ENCODE data around the gene MORC1.

The MORC1 gene

DNA sequence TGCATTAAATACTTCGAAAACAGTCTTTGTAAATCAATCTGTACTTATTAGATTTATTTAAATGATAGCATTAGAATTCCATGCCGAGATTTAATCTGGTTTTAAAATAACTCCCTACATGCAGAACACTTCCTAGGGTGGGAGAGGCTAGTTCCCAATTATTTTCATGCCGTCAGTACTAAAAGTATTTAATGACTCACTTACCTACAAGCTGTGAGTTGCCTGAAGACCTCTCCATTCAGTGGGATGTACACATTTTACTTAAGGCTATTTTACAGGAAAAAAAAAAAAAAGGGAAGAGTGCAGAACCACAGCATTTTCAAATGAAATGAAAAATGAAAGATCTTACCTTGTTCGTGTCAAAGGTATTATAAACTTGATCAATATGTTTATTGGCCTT lies 164.7 kb downstream of the MORC1 start:
- DNase-seq (ENCODE audit: low read depth, low spot score): peak; percentile 31
- peak overlapping the region; percentile 38 for H3K27ac ChIP-seq

DNA sequence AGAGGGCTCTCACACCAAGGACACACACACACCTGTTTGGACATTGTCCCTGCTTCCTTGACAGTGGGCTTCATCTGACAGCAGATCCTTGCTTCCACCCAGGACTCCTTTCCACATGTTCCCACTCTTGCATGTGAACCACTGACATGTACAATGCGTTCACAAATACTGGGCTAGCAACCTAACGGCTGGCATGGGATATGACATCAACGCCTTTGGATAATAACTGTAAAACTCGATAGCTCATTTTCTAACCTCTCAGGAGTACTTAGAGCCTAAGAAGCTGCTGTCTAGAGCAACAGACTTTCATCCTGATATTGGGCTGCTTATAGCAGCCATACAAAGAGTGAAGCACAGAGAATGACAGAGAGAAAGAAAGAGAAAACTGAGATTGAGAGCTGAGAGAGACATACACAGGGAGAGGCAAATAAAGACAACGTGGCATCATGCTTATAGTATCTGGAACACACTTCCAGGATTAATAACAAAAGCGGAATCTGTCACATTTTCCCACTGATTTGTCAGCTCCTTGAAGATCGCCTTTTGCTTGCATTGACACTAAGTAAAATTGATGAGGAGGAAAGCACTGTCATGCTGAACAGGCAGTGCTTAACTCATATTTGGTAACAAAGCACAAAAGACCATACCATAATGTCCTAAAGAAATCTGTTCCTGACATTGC lies 166.0 kb downstream of the MORC1 start:
- no peak for DNase-seq (ENCODE audit: low read depth, low spot score)
- H3K27ac ChIP-seq: no peak overlapping the region

DNA sequence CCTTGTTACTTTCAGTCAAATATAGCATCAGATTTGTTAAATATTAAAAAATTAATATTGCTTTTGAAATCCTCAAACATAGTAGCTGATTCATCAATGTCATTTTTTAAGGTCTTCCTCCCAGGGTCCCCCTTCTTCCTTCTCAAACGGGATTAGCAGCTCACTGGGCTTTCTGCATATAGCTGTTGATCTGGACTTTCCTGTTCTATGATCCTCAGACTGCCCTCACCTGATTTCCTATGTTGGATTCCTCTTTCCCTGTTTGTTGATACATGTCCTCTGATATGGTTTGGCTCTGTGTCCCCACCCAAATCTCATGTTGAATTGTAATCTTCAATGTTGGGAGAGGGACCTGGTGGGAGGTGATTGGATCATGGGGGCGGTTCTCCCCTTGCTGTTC lies 170.1 kb downstream of the MORC1 start:
- no peak for DNase-seq (ENCODE audit: low read depth, low spot score)
- H3K27ac ChIP-seq: no peak overlapping the region

DNA sequence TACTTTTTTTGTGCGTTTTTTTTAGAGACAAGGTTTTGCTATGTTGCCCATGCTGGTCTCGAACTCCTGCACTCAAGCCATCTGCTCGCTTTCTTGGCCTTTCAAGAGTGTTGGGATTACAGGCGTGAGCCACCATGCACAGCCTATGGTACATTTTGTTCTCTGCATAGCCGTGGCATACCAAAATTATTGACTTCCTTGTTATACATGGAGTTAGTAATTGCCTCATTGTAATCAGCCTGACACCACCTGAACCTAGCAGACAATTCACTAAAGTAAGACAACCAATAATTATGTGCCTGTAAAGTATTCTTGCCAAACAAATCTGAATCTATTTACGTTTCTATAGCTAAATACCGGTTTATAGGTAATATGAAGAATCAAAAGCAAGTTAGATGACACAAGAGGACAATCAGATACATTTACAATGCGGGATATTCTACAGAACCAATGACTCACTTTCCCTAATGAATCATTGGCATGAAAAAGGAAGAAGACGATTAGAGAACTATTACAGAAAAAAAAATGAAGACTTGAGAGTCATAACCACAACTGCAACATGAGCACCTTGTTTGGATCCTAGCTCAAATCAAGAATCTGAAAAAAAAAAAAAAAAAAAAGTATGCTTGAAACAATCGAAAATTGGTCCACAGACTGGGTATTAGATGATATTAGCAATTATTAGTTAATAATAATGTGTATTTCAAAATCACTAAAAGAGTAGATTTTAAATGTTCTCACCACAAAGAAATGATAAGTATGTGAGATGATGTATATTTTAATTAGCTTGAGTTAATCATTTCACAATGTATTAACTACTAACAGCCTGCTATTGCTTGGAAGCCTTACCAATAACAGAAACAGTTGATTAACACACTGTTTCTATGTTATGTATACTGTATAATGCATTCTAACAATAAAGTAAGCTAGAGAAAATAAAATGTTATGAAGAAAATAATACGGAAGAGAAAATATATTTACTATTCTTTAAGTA lies 171.3 kb downstream of the MORC1 start:
- peak overlapping the region; percentile 27 for H3K27ac ChIP-seq
- peak; percentile 72 for DNase-seq (ENCODE audit: low read depth, low spot score)

DNA sequence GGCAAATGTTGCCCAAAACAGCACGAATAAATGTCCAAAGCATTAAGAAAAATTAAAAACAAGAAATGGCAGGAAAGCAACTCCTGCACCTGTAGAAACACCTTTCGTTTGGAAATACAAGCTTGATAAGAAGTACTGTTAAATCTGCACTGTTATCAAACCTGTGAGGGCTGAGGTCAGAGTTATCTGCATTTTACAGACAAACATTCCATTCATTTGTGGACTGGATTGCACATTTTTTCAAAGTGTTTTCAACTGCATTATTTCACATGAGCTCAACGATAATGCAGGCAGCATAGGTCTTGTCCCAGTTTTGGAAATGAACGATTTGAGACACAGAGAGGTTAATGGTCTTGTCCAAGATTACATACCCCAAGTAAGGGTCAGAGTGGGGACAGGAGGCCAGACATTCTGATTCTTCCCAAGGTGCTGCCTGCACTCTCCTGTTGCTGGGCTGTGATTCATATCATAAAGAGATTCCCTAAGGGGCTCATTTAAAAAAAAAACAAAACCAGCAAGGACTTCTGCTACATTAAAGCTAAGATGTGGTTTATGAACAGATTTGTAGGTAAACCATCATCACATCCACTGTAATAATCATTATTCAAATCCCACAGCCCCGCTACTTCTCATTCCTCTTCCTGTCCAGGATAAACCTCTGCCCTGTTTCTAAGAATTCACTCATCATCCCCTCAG lies 177.2 kb downstream of the MORC1 start:
- no peak for DNase-seq (ENCODE audit: low read depth, low spot score)
- no peak overlapping the region for H3K27ac ChIP-seq

DNA sequence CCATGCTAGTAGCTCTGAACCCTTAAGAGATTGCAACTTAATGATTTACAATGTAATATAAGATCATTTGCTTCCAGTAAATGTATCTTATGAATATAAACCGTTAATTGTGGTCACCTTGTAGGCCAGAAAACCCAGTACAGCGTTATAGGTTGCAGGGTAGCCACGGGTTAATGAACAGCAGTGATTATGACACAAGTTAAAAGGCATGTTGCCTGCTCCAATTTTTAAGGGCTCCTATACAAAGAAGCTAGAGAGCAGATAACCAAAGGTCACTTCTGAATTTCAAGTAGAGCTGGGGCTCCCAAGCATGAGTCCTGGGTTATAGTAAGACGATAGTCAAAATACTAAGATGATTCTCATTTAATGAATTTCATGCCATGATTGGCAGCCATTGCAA lies 177.8 kb downstream of the MORC1 start:
- no peak for DNase-seq (ENCODE audit: low read depth, low spot score)
- no peak overlapping the region for H3K27ac ChIP-seq

DNA sequence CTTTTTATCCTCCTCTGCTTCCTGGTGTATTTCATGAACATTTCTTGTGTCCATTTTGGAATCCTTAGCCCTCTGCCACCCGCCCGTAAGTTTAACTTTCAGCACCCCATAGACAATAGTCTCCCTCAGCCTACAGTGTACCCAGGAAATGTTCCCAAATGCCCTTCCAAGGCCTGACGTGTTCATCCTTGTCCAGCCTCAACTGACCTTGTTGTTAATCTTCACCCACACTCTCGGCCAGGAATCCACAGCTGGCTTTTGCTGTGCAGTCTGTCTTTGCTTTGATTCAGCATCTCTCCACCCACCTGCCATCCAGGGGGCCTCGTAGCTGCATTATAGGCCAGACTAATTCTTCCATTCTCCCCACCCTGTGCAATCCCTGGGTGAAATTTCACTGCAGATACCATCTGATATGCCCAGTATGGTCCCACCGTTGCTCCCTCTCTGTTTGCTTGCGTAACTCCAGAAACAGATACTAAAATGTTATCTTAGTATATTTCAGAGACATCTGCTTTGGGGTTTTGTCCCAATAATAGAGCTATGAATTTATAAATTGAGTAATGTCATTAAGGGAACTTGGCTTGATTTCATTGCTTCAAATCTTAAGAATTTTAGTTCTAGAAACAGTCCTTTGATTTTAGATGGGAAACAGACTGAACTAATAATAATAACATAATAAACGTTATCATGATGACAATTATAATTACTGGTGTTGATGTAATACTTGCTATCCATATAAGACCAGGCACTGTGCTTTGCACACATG lies 180.8 kb downstream of the MORC1 start:
- DNase-seq (ENCODE audit: low read depth, low spot score): no peak
- H3K27ac ChIP-seq: no peak overlapping the region

DNA sequence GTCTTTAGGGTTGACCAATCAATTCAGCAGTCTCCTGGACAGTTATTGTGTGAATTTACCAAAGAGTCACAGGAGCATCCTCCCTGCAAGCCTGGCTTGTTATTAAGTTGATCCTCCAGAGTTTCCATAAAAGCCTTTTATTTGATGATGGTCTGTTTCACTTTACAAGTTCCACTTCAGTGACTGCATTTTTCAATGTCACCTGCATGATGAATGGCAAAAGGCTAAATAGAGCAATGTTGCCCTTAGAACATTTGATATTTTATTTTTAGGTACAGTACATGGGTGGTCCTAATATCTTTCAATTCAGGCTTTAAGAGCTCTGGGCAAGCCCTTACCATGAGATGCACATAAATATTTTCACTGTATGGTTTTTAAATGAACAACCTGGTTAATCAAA lies 186.9 kb downstream of the MORC1 start:
- no peak overlapping the region for H3K27ac ChIP-seq
- no peak for DNase-seq (ENCODE audit: low read depth, low spot score)

DNA sequence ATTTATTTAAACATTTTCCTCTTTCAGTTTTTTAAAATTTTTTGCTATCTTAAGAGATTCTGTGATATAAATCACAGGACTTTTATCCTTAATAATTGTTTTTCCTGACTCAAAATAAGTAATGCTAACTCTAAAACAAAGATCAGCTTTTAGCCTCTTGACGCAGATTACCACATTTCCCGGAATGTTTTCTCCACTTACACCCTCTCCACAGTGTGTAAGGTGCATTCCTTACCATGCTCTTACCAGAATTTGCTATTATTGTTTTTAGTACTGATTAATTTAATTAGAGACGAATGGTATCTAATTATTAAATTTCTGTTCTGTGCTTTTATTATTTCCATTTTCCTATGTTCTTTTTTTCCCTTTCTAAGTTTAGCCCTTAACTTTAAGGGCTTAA lies 199.1 kb downstream of the MORC1 start:
- DNase-seq (ENCODE audit: low read depth, low spot score): no peak
- no peak overlapping the region for H3K27ac ChIP-seq

DNA sequence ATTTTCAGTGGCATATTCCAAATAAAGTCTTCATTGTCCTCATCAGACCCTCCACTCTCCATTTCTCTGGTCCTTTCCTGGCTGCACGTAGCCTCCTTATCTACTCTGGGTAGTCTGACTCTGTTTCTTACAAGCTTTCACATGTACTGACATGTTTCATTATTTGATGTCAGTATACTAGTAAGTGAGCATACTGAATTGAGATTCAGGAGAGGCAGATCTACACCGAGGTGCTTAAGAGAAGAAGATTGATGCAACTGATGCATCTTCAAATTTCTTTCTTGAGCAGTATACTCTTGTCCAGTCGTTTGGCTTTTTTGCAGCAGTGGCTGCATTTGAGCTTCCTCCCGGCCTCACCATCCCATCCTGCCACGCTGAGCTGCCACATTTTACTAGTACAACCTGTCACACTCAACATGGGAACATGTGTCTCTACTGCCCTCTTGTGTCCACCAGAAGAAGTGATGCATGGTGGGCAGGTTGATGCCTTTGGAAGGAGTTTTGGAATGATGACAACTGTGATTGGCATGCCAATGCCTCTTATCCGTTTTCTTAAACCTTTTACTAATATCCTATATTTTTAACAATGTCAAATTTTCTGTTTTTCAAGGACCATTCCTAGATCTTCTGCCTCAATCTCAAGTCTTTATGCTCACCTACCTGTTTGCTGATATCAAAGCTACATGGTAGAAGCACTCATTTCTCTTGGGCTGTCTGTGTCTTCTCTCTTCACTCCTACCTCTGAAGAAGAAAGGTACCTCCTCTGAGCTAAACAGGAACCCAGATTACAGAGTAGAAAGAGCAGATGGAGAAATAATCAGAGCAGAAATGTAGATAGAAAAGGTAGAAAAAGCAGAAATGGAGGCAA lies 202.9 kb downstream of the MORC1 start:
- no peak overlapping the region for H3K27ac ChIP-seq
- DNase-seq (ENCODE audit: low read depth, low spot score): peak; percentile 31

DNA sequence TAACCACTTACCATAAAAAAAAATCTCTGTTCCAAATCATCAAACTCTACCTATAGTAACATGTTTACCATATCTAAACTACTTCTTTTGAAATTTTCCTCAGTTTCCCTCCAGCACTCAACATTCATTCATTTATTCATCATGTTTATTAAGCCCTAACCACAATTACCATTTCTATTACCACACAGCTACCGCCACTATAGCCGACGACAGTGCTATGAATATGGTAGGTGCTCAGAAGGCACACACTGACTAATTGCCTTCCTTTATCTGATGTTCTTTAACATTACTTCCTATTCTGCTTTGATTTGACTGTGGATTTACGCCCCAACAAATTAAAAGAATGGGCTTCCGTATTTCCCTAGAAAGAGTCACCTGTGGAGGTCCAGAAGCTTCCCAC lies 208.1 kb downstream of the MORC1 start:
- H3K27ac ChIP-seq: no peak overlapping the region
- DNase-seq (ENCODE audit: low read depth, low spot score): no peak
